Transverse colon (tissue), 4 donors: ENCODE measurements around the gene TMEM117. TPM values are rescaled to one million over a fixed set of nuclear protein-coding genes. Genes with fewer than 3 reads are reported as not detected.

Source experiments
- DNase-seq: peaks from one replicate; pipeline ENCODE4 v3.0.0-alpha.2; 2019
- H3K27ac ChIP-seq, 4 donors: fragments of 200-600 bp; sonication (generic); 2 replicates each; pipeline ENCODE4 v1.5.1; 2016 to 2018; ENCODE audit warnings: inconsistent platforms in 4 of 4
- H3K27me3 ChIP-seq: fragments of 200-600 bp; sonication (generic); 2 replicates; pipeline ENCODE4 v1.5.1; 2017; ENCODE audit warnings: inconsistent platforms
- H3K36me3 ChIP-seq, 4 donors: fragments of 200-600 bp; sonication (generic); 2 replicates each; pipeline ENCODE4 v1.5.1; 2017 to 2019; ENCODE audit warnings: inconsistent platforms in 4 of 4
- H3K4me1 ChIP-seq, 4 donors: fragments of 200-600 bp; sonication (generic); 2 replicates each; pipeline ENCODE4 v1.5.1; 2017 to 2020; ENCODE audit warnings: inconsistent platforms in 4 of 4
- H3K4me3 ChIP-seq, 4 donors: fragments of 200-600 bp; sonication (generic); 1 replicate in 1 of 4; 2 replicates in 3 of 4; pipeline versions ENCODE4 v1.5.1 to v1.6.1; 2017 to 2019; ENCODE audit warnings: inconsistent platforms in 4 of 4
- H3K9me3 ChIP-seq, 2 donors: fragments of 200-600 bp; sonication (generic); 2 replicates each; pipeline ENCODE4 v1.5.1; 2017 to 2019; ENCODE audit warnings: inconsistent platforms in 2 of 2
- CTCF ChIP-seq, 5 experiments: fragments of 200-600 bp in 3 of 5; fragments of 450-650 bp in 2 of 5; sonication (generic) in 3 of 5; IDR thresholded peaks; 1 replicate in 2 of 5; 2 replicates in 3 of 5; pipeline ENCODE4 v1.5.1; 2016 to 2017; ENCODE audit warnings: antibody characterized with exemption in 5 of 5, inconsistent platforms in 3 of 5, mild to moderate bottlenecking in 2 of 5, moderate library complexity in 1 of 5
- EP300 ChIP-seq: sonication (generic); formaldehyde crosslinking; IDR thresholded peaks from one replicate; pipeline ENCODE4 v1.6.1; 2017; ENCODE audit warnings: antibody characterized with exemption, low read depth
- POLR2A ChIP-seq: fragments of 450-650 bp; IDR thresholded peaks from one replicate; pipeline ENCODE4 v1.6.1; 2016; ENCODE audit warnings: antibody characterized with exemption, mild to moderate bottlenecking, moderate library complexity
- POLR2AphosphoS5 ChIP-seq, 3 donors: sonication (generic); formaldehyde crosslinking; IDR thresholded peaks; one replicate each; pipeline ENCODE4 v1.6.1; 2016; ENCODE audit warnings: antibody characterized with exemption in 3 of 3
- WGBS, 2 donors: methylation state at CpG; one replicate each; pipeline ENCODE4 v1.1.5; 2018; ENCODE audit warnings: low coverage in 1 of 2; 5-methylcytosine and 5-hydroxymethylcytosine counted together
- in situ Hi-C, 4 donors: fragments of 200-750 bp; cut with MboI; loops; one replicate each; pipeline versions ENCODE4 v1.15.0 to v1.15.1; 2017; ENCODE audit warnings: low sequenced_read_pairs in 3 of 4, low pct_ligation_motif_present in 1 of 4, low pct_unique_long_range_greater_than_20kb in 1 of 4
- intact Hi-C: fragments of 100-400 bp; cut with DNase I; formaldehyde crosslinking; loops from one replicate; pipeline ENCODE4 v1.15.1; 2023; ENCODE audit warnings: low total_unique reads
- total RNA-seq, 4 donors: library from RNA; depleted of rRNA; stranded (reverse); fragments of >200 nt; gene quantifications; one replicate each; pipeline ENCODE4 v1.1.0, GENCODE V29; 2016

The TMEM117 gene
- total RNA-seq, 4 donors from 2014 or later = 0.40 to 92.8 (median 25.6) TPM

- Histone ChIP-seq H3K4me1 (peaks cover 0 to 7% (median 0%) of the 10 kb centered on the region in 4 donors), H3K27ac (no peak overlapping the region), H3K9me3 (no peaks in the 10 kb centered on the region), H3K4me3 (no peak overlapping the region), H3K27me3 (no peaks in the 10 kb centered on the region), H3K36me3 (no peaks in the 10 kb centered on the region)
- DNase-seq = no peak
- in situ Hi-C loops = no loop called here
- WGBS, 2 donors = 33 to 44% methylated on average over 1 to 3 of the region's 3 CpGs
- no peak for TF ChIP-seq CTCF (IDR thresholded peaks at IDR 0.05)
- no peak for TF ChIP-seq POLR2A
- no peak for TF ChIP-seq POLR2AphosphoS5 (IDR thresholded peaks at IDR 0.05)
- no peak for TF ChIP-seq EP300
- intact Hi-C loops = no loop called here
Measured at GRCh38 chr12:44285321-44285960, 449.6 kb downstream of the TMEM117 start.

- no peaks in the 10 kb centered on the region for H3K27me3 ChIP-seq
- H3K9me3 ChIP-seq = peaks cover 0 to 3% of the 10 kb centered on the region in 2 donors
- no peak for DNase-seq
- no peak overlapping the region for H3K27ac ChIP-seq
- peaks cover 0 to 7% (median 0%) of the 10 kb centered on the region in 4 donors for H3K4me1 ChIP-seq
- no peaks in the 10 kb centered on the region for H3K36me3 ChIP-seq
- no peak overlapping the region for H3K4me3 ChIP-seq
- TF ChIP-seq POLR2A (no peak), EP300 (no peak), POLR2AphosphoS5 (IDR thresholded peaks at IDR 0.05) (no peak), CTCF (IDR thresholded peaks at IDR 0.05) (no peak)
- in situ Hi-C loops = no loop called here
- 39 to 45% methylated on average over 2 of the region's 2 CpGs for WGBS, 2 donors
- intact Hi-C loops = no loop called here
Measured at GRCh38 chr12:44286336-44286735, 450.5 kb downstream of the TMEM117 start.

GRCh38 chr12:44286821-44287505, 451.1 kb downstream of the TMEM117 start:
- H3K9me3 ChIP-seq = peaks cover 0 to 3% of the 10 kb centered on the region in 2 donors
- peaks cover 0 to 7% (median 0%) of the 10 kb centered on the region in 4 donors for H3K4me1 ChIP-seq
- no peak overlapping the region for H3K4me3 ChIP-seq
- DNase-seq = no peak
- H3K36me3 ChIP-seq = no peaks in the 10 kb centered on the region
- TF ChIP-seq CTCF (IDR thresholded peaks at IDR 0.05) = no peak
- TF ChIP-seq POLR2A = no peak
- no peak for TF ChIP-seq POLR2AphosphoS5 (IDR thresholded peaks at IDR 0.05)
- TF ChIP-seq EP300 = no peak
- no peak overlapping the region for H3K27ac ChIP-seq
- intact Hi-C loops (no loop called here), in situ Hi-C loops (no loop called here)
- H3K27me3 ChIP-seq = no peaks in the 10 kb centered on the region
- 65 to 80% methylated on average over 2 of the region's 2 CpGs for WGBS, 2 donors

GRCh38 chr12:44287545-44287944, 451.7 kb downstream of the TMEM117 start:
- intact Hi-C loops = no loop called here
- no peaks in the 10 kb centered on the region for H3K36me3 ChIP-seq
- H3K4me1 ChIP-seq = peaks cover 0 to 7% (median 0%) of the 10 kb centered on the region in 4 donors
- in situ Hi-C loops = no loop called here
- TF ChIP-seq POLR2AphosphoS5 (IDR thresholded peaks at IDR 0.05) = no peak
- no peak for TF ChIP-seq EP300
- no peaks in the 10 kb centered on the region for H3K27me3 ChIP-seq
- no peak overlapping the region for H3K27ac ChIP-seq
- H3K9me3 ChIP-seq = peaks cover 0 to 3% of the 10 kb centered on the region in 2 donors
- DNase-seq = no peak
- no peak overlapping the region for H3K4me3 ChIP-seq
